ENCODE results near the gene RGS9BP.

DNA sequence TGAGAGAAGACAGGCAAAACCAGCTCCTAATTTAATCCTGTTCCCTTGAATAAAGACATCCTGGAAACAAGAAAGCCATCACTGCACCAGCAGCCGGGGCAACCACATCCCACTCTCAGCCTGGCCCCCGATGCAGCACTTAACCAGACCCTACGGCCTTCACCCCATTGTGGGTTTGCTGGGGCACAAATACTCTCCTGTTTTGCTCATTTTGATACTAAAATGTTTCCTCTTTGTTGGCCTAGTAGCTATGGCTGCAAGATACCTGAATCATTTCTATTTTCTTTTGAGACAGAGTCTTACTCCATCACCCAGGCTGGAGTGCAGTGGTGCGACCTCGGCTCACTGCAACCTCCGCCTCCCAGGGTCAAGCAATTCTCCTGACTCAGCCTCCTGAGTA is 29.1 kb upstream of the RGS9BP start:
- TF ChIP-seq, protein P1, sequence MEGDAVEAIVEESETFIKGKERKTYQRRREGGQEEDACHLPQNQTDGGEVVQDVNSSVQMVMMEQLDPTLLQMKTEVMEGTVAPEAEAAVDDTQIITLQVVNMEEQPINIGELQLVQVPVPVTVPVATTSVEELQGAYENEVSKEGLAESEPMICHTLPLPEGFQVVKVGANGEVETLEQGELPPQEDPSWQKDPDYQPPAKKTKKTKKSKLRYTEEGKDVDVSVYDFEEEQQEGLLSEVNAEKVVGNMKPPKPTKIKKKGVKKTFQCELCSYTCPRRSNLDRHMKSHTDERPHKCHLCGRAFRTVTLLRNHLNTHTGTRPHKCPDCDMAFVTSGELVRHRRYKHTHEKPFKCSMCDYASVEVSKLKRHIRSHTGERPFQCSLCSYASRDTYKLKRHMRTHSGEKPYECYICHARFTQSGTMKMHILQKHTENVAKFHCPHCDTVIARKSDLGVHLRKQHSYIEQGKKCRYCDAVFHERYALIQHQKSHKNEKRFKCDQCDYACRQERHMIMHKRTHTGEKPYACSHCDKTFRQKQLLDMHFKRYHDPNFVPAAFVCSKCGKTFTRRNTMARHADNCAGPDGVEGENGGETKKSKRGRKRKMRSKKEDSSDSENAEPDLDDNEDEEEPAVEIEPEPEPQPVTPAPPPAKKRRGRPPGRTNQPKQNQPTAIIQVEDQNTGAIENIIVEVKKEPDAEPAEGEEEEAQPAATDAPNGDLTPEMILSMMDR (conservative IDR thresholded peaks at IDR 0.05; ENCODE audit: low read length), result no peak
- TF ChIP-seq EZH2phosphoT487 (IDR thresholded peaks at IDR 0.05; ENCODE audit: borderline replicate concordance, low read depth, low read length), result no peak

Data from OCI-LY7 (cell line).